Activated CD8-positive, alpha-beta memory T cell treated with anti-CD3 and anti-CD28 coated beads for 36 hours (primary cell): Measurements from ENCODE around the gene EPAS1. TPM values are rescaled to one million over a fixed set of nuclear protein-coding genes. Genes with fewer than 3 reads are reported as not detected.

ENCODE experiments used
- CTCF ChIA-PET: fragments of 350-600 bp; sonication (Branson Sonifier 250); formaldehyde crosslinking; loops from one replicate; lab custom pipeline; 2021; ENCODE audit warnings: antibody characterized with exemption; lab: Charles Lee
- POLR2A ChIA-PET: fragments of 350-600 bp; sonication (Branson Sonifier 250); formaldehyde crosslinking; loops from one replicate; lab custom pipeline; 2021; ENCODE audit warnings: antibody characterized with exemption; lab: Charles Lee
- total RNA-seq, 2 experiments: library from RNA; stranded (reverse); gene quantifications; one replicate each; pipeline ENCODE4 v1.2.3, GENCODE V29; 2021

The EPAS1 gene
- total RNA-seq, 2 experiments from 2014 or later: 6.8 to 7.0 TPM

DNA sequence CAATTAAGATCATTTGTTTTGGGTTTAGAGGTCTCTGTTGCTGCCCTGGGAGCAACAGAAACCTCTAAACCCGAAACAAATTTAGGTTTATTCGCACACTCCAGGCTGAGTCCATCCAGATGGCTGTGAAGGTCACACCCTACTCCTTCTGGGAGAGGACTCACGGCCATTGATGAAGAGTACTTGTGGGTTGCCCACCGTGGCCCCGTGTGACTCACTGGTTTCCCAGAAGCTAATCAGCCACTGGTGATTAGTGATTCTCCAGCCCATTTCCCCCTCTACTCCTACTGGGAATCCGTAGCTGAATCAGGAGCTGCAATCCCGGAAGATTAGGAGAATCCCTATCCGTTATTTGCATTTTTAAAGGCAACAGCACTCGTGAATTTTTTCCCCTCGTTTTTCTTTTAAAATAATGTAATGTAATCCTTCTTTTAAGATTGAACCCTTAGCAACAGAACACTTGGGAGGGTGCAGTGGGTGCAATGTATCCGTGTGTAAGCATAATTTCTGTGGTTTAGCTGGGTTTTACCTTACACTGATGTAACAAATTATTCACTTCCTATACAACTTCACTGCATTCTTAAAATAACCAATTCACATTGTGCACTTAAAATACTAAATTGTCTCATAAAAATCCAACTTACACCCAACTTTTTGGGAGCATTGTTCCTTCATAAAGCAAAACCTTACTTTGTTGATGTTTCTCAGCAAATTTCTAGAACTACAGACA lies 27.5 kb upstream of the EPAS1 start:
- ChIA-PET CTCF (no interaction called here), POLR2A (no interaction called here)

- POLR2A ChIA-PET: no interaction called here
- CTCF ChIA-PET: no interaction called here
Measured at GRCh38 chr2:46270384-46270783, 26.8 kb upstream of the EPAS1 start.

DNA sequence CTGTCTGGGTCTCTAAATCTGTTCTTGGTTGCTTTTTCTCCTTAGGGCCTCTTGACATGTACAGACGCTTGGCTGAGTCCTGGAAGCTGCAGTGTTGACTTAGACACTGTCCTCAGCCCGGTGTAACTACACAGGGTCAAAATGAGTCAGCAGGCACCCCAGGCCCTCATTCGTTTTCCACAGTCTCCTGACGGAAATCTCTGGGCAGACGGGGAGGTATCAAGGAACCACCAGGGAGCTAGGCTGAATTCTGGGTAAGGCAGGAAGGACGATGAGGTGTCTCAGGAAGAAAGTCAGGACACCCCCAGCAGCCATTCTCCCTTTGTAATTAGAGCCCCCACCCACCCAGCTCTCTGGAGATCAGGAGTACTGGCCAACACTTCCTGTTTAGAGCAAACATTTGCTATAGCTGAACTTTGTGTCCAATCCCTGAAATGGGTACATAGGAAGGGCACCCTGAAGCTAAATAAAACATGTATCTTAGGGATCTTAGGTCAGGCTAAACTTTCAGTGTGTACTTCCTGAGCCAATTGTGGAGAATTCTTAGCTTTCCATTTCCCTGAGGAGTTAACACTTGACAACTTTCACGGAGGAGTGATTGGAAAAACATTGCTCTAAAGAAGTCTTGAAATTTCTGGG lies 23.9 kb upstream of the EPAS1 start:
- ChIA-PET POLR2A (no interaction called here), CTCF (interaction anchor here (0.7 kb wide), 1 partner anchor 21 kb away, joined by 3 read pairs; no protein-coding TSS in a partner anchor)

GRCh38 chr2:46273919-46274318 lies 23.3 kb upstream of the EPAS1 start:
- CTCF ChIA-PET: interaction anchor here (0.7 kb wide), 1 partner anchor 20 kb away, joined by 3 read pairs; no protein-coding TSS in a partner anchor
- POLR2A ChIA-PET: no interaction called here

GRCh38 chr2:46274586-46274985 lies 22.6 kb upstream of the EPAS1 start:
- CTCF ChIA-PET: no interaction called here
- POLR2A ChIA-PET: no interaction called here

- ChIA-PET CTCF (interaction anchor here (1.3 kb wide), 1 partner anchor 19 kb away, joined by 4 read pairs; no protein-coding TSS in a partner anchor), POLR2A (no interaction called here)
Measured at GRCh38 chr2:46275995-46276394, 21.2 kb upstream of the EPAS1 start.

DNA sequence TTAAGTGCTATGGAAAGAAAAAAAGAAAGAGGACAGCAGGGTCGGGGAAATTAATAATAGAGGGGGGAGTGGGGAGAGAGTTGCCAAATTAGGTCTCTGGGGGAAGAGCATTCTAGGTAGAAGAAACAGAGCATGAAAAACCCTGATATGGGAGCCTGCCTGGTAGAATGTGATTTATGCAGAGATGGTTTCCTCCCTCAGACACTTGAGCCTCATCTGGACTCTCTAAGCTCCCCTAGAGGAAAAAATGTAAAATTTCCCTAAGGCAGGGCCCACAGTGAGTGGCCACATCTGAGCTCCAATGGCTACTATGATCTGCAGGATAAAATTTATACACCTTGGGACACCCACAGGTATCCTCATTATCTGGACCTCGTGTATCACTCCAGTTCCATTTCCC lies 20.6 kb upstream of the EPAS1 start:
- CTCF ChIA-PET: interaction anchor here (1.3 kb wide), 1 partner anchor 18 kb away, joined by 4 read pairs; no protein-coding TSS in a partner anchor
- POLR2A ChIA-PET: no interaction called here

DNA sequence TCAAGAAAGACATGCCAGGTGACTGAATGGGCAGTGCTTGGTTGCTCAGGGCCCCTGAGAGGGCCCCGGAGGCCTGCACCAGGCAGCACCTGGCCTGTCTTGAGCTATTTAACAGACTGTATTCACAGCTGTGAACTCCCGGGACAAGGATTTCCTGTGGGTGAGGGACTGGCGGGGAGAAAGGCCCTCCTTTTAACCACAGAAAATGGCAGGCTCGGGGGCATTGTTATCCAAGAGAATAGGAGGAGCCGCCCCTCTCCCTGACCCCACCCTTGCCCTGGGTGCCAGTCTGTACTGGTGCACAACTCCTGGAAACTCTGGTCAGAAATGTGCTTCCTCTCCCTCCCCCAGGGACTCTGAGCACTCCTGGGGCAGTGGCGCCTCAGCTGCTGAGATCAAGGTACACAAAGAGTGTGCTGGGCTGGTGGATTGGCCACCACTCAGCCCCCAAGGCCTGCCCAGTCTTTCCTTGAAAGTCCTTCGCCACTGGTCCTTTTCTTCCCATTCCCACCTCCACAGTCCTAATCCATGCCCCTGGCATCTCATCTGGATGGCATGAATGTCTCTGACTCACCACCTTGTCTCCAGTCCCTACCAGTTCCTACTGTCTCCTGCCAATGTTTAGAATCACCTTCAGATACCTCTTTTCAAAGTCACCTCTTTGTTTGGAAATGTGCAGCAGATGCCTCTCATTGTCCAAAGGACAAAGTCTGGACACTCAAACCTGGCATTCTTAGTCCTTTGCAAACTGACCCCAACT lies 19.6 kb upstream of the EPAS1 start:
- ChIA-PET POLR2A (no interaction called here), CTCF (no interaction called here)

DNA sequence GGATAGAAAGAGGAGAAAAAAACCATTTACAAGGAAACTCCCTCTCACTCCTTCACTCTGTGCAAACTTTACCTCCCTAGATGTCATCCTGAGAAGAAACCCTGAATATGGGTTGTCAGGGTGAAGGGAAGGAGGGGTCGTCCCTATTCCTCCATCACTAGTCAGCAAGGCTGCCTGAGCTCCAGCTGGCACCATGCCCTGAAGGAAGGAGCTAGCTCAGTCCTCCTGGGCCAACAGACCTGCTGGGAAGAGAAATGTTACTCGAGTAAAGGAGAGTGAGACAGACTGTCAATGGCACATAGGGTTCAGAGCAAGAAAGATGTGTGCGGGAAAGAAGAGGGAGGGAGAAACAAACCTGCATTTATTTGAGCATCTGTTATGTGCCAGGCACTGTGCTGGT lies 18.3 kb upstream of the EPAS1 start:
- POLR2A ChIA-PET: no interaction called here
- CTCF ChIA-PET: interaction anchor here (1.0 kb wide), 1 partner anchor 37 kb away, joined by 3 read pairs; no protein-coding TSS in a partner anchor

DNA sequence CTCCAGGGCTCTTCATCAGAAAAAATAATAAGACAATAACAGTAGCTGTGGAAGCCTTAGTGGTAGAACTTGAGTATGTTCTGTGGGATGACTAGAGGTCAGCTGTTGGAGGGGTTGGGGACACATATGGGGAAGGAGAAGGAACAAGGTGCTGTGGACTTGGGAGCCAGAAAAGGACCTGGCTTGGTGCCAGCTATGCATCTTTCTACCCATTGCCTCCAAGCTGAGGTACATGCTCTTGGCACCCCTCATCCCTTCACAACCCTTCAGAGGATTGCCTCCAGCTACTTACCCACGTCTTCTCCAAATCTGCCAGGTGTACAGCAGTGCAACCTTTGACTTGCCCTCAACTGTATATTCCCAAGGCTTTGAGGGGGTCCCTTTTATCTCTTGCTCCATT lies 15.3 kb upstream of the EPAS1 start:
- CTCF ChIA-PET: no interaction called here
- POLR2A ChIA-PET: no interaction called here

DNA sequence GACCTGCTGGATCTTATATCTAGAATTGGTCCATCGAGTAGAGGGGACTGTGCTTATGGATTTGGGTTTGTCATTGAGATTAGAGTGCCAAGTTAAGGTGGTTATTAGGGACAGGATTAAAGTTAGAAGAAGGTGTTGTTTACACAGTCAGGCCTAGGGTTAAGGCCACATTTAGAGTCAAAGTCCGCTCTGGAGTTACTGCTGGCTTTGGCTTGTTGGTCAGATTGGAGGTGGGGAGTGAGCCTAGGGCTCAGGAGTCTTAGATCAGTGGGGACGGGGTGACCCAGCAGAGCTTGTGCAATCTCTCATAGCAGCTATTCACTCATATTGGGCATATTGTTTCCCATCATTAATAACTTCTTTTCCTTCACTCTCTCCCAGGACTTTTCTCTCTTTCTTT lies 13.5 kb upstream of the EPAS1 start:
- ChIA-PET POLR2A (no interaction called here), CTCF (interaction anchor here (1.3 kb wide), 1 partner anchor 11 kb away, joined by 3 read pairs; no protein-coding TSS in a partner anchor)

- ChIA-PET CTCF (interaction anchor here (1.3 kb wide), 1 partner anchor 10 kb away, joined by 3 read pairs; no protein-coding TSS in a partner anchor), POLR2A (no interaction called here)
Measured at GRCh38 chr2:46284260-46284659, 12.9 kb upstream of the EPAS1 start.

- ChIA-PET POLR2A (no interaction called here), CTCF (interaction anchor here (1.3 kb wide), 1 partner anchor 10 kb away, joined by 3 read pairs; no protein-coding TSS in a partner anchor)
Measured at GRCh38 chr2:46284796-46285195, 12.4 kb upstream of the EPAS1 start.

- ChIA-PET POLR2A (no interaction called here), CTCF (no interaction called here)
Measured at GRCh38 chr2:46286715-46287114, 10.5 kb upstream of the EPAS1 start.

GRCh38 chr2:46290078-46290477 lies 7.1 kb upstream of the EPAS1 start:
- CTCF ChIA-PET: no interaction called here
- POLR2A ChIA-PET: no interaction called here

DNA sequence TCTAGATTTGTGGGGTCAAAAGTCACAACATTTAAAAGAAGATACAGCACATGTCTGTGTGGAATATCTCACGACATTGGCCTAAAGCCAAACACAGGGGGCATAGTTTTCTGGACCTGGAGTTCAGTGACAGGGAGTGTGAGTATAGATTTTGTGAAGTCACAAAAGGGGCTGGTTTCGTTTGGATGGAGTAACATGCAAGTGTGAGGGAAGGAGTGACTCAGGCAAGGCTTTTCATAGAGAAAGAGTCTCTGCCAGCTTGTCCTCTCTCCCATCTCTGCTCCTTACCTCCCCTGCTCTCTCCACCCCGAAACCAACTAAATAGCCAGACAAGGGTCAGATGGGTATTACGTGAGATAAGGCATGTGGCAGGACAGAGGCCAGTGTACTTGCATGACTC lies 3.7 kb upstream of the EPAS1 start:
- POLR2A ChIA-PET: no interaction called here
- CTCF ChIA-PET: interaction anchor here (0.7 to 1.7 kb wide), 2 partner anchors 230 to 771 kb away, joined by 3 to 4 read pairs; no protein-coding TSS in a partner anchor

DNA sequence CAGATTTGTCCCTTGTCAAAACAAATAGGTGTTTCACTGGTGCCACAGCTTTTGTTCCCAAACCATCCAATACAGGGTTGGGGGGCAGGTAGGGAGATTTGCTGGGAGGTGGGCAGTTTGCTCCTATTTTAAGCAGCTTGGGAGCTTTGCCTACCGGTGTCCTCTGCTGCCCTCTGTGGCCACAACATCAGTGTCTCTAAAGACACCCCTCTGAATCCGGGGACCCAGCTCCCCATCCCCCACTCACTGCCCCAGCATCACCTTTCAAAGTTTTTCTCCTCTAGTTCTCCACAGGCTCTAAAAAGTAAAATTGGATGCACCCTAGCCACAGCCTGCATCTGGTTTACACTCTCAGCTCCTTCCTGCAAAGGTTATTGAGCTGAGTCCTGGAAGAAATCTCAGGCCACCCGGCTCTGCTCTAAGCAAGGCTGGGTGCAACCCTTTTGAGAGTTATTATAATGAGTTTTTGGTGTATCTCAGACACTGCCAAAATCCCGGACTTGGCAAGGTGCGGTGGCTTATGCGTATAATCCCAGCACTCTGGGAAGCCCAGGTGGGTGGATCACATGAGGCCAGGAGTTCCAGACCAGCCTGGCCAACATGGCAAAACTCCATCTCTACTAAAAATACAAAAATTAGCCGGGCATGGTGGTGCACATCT lies 2.9 kb upstream of the EPAS1 start:
- CTCF ChIA-PET: interaction anchor here (0.6 to 1.7 kb wide), 6 partner anchors 10 to 231 kb away, joined by 3 to 5 read pairs (median 4); no protein-coding TSS in a partner anchor
- POLR2A ChIA-PET: no interaction called here

DNA sequence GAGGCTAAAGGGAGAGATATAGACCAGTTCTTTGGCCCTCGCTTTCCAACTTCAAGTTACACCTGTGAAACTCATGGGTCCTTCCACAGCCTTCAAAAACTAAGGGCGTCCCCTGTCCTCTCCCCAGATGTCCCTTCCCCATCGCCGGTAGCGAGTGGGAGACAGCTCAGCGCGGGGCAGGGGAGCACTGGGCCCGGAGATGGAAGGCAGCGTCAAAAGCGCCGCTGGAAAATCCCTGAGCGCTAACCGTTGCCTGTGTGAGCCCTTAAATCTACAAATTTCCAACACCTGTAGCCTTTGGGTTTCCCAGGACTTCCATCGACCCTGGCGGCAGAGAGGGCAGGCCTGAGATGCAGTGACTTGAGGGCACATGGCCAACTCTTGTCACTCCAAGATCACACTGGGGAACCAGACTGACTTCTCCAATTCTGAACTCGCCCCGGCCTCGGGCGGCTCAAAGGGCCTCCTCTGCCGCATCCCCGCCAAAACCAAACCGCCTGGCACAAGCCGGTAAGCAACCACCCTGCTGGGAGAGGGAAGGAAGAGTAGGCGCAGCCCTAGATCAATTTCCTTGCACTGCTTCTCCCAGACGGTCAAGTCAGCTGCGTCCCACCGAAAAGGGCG lies 879 bp upstream of the EPAS1 start:
- POLR2A ChIA-PET: interaction anchor here (1.0 kb wide), 1 partner anchor 202 kb away, joined by 3 read pairs; no protein-coding TSS in a partner anchor
- CTCF ChIA-PET: interaction anchor here (1.2 kb wide), 1 partner anchor 233 kb away, joined by 3 read pairs; no protein-coding TSS in a partner anchor
